Natural killer cell (primary cell): Measurements from ENCODE around the gene CRYBA1. TPM values are rescaled to one million over a fixed set of nuclear protein-coding genes. Genes with fewer than 3 reads are reported as not detected.

ENCODE experiments used
- ATAC-seq, 3 donors: fragments of 150-1000 bp in 2 of 3; fragments of 200-7000 bp in 1 of 3; cut with Tn5 transposase; 1 replicate in 1 of 3; 2 replicates in 2 of 3; pipeline ENCODE4 v1.10.0; 2021; ENCODE audit warnings: mild to moderate bottlenecking in 2 of 3, moderate library complexity in 2 of 3
- DNase-seq, 2 donors: peaks; one replicate each; pipeline versions ENCODE4 v3.0.0 to v3.0.0-alpha.2; 2013 to 2021; ENCODE audit warnings: mixed read lengths in 1 of 2
- H3K27ac ChIP-seq: one replicate; pipeline ENCODE4 v1.5.1; 2013; ENCODE audit warnings: mild to moderate bottlenecking, low read length
- H3K27me3 ChIP-seq: one replicate; pipeline ENCODE4 v1.6.1; 2013; ENCODE audit warnings: low read length; ENCODE audit not compliant: control insufficient read depth, insufficient read depth
- H3K36me3 ChIP-seq: one replicate; pipeline ENCODE4 v1.6.1; 2013; ENCODE audit warnings: low read length; ENCODE audit not compliant: control insufficient read depth, insufficient read depth
- H3K4me1 ChIP-seq: one replicate; pipeline ENCODE4 v1.6.1; 2013; ENCODE audit warnings: low read length; ENCODE audit not compliant: control insufficient read depth, insufficient read depth
- H3K4me3 ChIP-seq: one replicate; pipeline ENCODE4 v1.5.1; 2013; ENCODE audit warnings: low read length
- H3K9me3 ChIP-seq: one replicate; pipeline ENCODE4 v1.6.1; 2013; ENCODE audit warnings: low read length; ENCODE audit not compliant: control insufficient read depth, insufficient read depth
- H3K27ac Mint-ChIP-seq, 2 donors: one replicate each; pipeline ENCODE4 v1.8.0; 2022; ENCODE audit warnings: mild to moderate bottlenecking in 2 of 2, mixed read lengths in 2 of 2, moderate library complexity in 1 of 2
- H3K27me3 Mint-ChIP-seq, 2 donors: one replicate each; pipeline ENCODE4 v1.8.0; 2022; ENCODE audit warnings: low read depth in 2 of 2, mixed read lengths in 2 of 2
- H3K36me3 Mint-ChIP-seq: one replicate; pipeline ENCODE4 v1.8.0; 2022; ENCODE audit warnings: mixed read lengths
- H3K4me1 Mint-ChIP-seq, 2 donors: one replicate each; pipeline ENCODE4 v1.8.0; 2022; ENCODE audit warnings: mixed read lengths in 2 of 2
- H3K4me3 Mint-ChIP-seq: one replicate; pipeline ENCODE4 v1.8.0; 2022; ENCODE audit warnings: mild to moderate bottlenecking, moderate library complexity, mixed read lengths
- H3K9me3 Mint-ChIP-seq, 2 donors: one replicate each; pipeline ENCODE4 v1.8.0; 2022; ENCODE audit warnings: mixed read lengths in 2 of 2
- CTCF ChIP-seq: fragments of 200-600 bp; IDR thresholded peaks from one replicate; pipeline ENCODE4 v1.8.0; 2022; ENCODE audit warnings: antibody characterized with exemption
- WGBS: methylation state at CpG from one replicate; pipeline ENCODE4 v1.1.7; 2013; ENCODE audit warnings: missing lambda C conversion rate; ENCODE audit not compliant: insufficient coverage; 5-methylcytosine and 5-hydroxymethylcytosine counted together
- intact Hi-C: fragments of 100-400 bp; cut with micrococcal nuclease; formaldehyde crosslinking; loops from one replicate; pipeline ENCODE4 v1.14.2; 2022
- total RNA-seq, 4 donors: library from RNA; stranded (reverse); fragments of 120-200 nt in 1 of 4; gene quantifications; one replicate each; pipeline versions ENCODE4 v1.2.3 to v1.2.4, GENCODE V29; 2013 to 2022

CRYBA1 gene
- total RNA-seq, 3 donors from 2014 or later (not counting 1 experiment from before 2014, with no cell fraction given): not detected

- no peaks in the 10 kb centered on the region for H3K4me1 Mint-ChIP-seq
- Histone ChIP-seq H3K27me3 (no peaks in the 10 kb centered on the region), H3K36me3 (no peaks in the 10 kb centered on the region), H3K9me3 (no peaks in the 10 kb centered on the region), H3K27ac (no peak overlapping the region), H3K4me1 (peaks cover 2% of the 10 kb centered on the region), H3K4me3 (no peak overlapping the region)
- 85% methylated on average over 2 of the region's 2 CpGs for WGBS
- DNase-seq (no peak), ATAC-seq (no peak)
- H3K27ac Mint-ChIP-seq: no peak overlapping the region
- no peak for TF ChIP-seq CTCF
- intact Hi-C loops: no loop called here
- H3K4me3 Mint-ChIP-seq: no peak overlapping the region
- H3K27me3 Mint-ChIP-seq: peaks cover 8 to 13% of the 10 kb centered on the region in 2 donors
- H3K9me3 Mint-ChIP-seq: no peaks in the 10 kb centered on the region
- H3K36me3 Mint-ChIP-seq: no peaks in the 10 kb centered on the region
Observed at GRCh38 chr17:29207975-29208374, 38.7 kb upstream of the CRYBA1 start.

- no peak for TF ChIP-seq CTCF
- Histone ChIP-seq H3K36me3 (no peaks in the 10 kb centered on the region), H3K9me3 (no peaks in the 10 kb centered on the region), H3K4me3 (no peak overlapping the region), H3K27me3 (no peaks in the 10 kb centered on the region), H3K27ac (no peak overlapping the region), H3K4me1 (peaks cover 3% of the 10 kb centered on the region)
- H3K27me3 Mint-ChIP-seq: peaks cover 4 to 6% of the 10 kb centered on the region in 2 donors
- no peaks in the 10 kb centered on the region for H3K4me1 Mint-ChIP-seq
- no peaks in the 10 kb centered on the region for H3K36me3 Mint-ChIP-seq
- no peak for ATAC-seq
- H3K4me3 Mint-ChIP-seq: no peak overlapping the region
- 90% methylated on average over 5 of the region's 5 CpGs for WGBS
- DNase-seq: no peak
- intact Hi-C loops: no loop called here
- no peak overlapping the region for H3K27ac Mint-ChIP-seq
- H3K9me3 Mint-ChIP-seq: no peaks in the 10 kb centered on the region
Observed at GRCh38 chr17:29209073-29209472, 37.6 kb upstream of the CRYBA1 start.

DNA sequence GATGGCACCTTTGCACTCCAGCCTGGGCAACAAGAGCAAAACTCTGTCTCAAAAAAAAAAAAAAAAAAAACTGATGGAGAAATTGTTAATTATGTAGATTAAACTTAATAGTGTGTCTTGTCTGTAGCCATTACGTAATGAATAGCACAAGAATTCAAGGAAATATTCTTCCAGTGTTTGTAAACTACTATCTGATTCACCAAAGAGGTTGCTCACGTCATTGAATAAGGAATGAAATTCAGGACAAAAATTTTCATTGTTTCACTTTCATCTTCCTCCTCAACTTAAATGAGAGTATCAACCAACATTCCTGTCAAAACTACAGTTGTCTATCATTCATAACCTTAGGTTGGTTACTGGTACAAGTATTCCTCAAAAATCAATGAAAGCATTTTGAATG, 35.8 kb upstream of the CRYBA1 start:
- no peak overlapping the region for H3K4me3 ChIP-seq
- H3K27me3 Mint-ChIP-seq: no peaks in the 10 kb centered on the region
- no peaks in the 10 kb centered on the region for H3K9me3 Mint-ChIP-seq
- DNase-seq: no peak
- no peaks in the 10 kb centered on the region for H3K36me3 Mint-ChIP-seq
- H3K27ac Mint-ChIP-seq: no peak overlapping the region
- ATAC-seq: no peak
- no peak for TF ChIP-seq CTCF
- H3K36me3 ChIP-seq: no peaks in the 10 kb centered on the region
- H3K27ac ChIP-seq: no peak overlapping the region
- H3K4me3 Mint-ChIP-seq: no peak overlapping the region
- H3K9me3 ChIP-seq: no peaks in the 10 kb centered on the region
- WGBS: 75% methylated on average over 2 of the region's 2 CpGs
- intact Hi-C loops: no loop called here
- H3K27me3 ChIP-seq: no peaks in the 10 kb centered on the region
- H3K4me1 Mint-ChIP-seq: no peaks in the 10 kb centered on the region
- peaks cover 3% of the 10 kb centered on the region for H3K4me1 ChIP-seq

DNA sequence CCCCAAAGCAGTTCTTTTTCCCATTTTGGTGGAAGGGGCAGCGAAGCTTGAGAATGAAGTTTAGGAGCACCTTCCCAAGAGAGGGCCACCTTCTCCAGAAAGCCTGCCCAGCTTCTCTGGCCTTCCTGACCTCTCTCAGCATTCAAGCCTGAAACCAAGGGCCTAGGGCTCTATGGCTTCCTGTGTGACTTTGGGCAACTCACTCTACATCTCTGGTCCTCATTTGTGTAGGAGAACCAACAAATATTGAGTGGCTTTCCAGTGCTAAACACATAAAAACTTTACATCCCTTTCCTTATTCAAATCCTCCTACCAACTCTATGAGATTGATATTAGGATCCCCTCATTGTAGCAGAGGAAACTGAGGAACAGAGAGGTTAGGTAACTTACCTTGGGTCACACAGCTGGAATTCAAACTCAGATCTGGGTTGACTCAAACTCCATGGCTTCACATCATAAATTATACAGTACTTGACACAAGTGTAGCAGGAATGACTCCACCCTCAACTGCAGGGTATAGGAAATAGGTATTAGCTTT, 34.5 kb upstream of the CRYBA1 start:
- intact Hi-C loops: no loop called here
- 80% methylated on average over 1 of the region's 1 CpG for WGBS
- no peaks in the 10 kb centered on the region for H3K36me3 Mint-ChIP-seq

More for the DNA sequence above, 34.5 kb upstream of the CRYBA1 start:
- Histone ChIP-seq H3K4me1 (peaks cover 3% of the 10 kb centered on the region), H3K4me3 (no peak overlapping the region), H3K9me3 (no peaks in the 10 kb centered on the region), H3K36me3 (no peaks in the 10 kb centered on the region), H3K27me3 (no peaks in the 10 kb centered on the region), H3K27ac (no peak overlapping the region)
- DNase-seq (no peak), ATAC-seq (no peak)
- Mint-ChIP-seq H3K27me3 (no peaks in the 10 kb centered on the region), H3K4me1 (no peaks in the 10 kb centered on the region), H3K4me3 (no peak overlapping the region), H3K9me3 (no peaks in the 10 kb centered on the region), H3K27ac (no peak overlapping the region)
- TF ChIP-seq CTCF: no peak
